Activated CD8-positive, alpha-beta memory T cell treated with anti-CD3 and anti-CD28 coated beads, Interleukin-2, amount 50 U/mL, for 24 hours (primary cell): ENCODE data around the gene RPL10.

Experiments
- DNase-seq: peaks from one replicate; pipeline ENCODE4 v3.0.0-alpha.2; 2020; ENCODE audit errors: extremely low read depth

The RPL10 gene

GRCh38 chrX:154397888-154398667 is at the start of gene RPL10:
Gene RPL10, plus strand, starts transcription at chrX:154398377. Its CDS starts 143 bp downstream, at chrX:154398520.
- peak; percentile 66 for DNase-seq

- DNase-seq: no peak
These were observed 49.4 kb upstream of the RPL10 start for GRCh38 chrX:154348646-154349358.

DNA sequence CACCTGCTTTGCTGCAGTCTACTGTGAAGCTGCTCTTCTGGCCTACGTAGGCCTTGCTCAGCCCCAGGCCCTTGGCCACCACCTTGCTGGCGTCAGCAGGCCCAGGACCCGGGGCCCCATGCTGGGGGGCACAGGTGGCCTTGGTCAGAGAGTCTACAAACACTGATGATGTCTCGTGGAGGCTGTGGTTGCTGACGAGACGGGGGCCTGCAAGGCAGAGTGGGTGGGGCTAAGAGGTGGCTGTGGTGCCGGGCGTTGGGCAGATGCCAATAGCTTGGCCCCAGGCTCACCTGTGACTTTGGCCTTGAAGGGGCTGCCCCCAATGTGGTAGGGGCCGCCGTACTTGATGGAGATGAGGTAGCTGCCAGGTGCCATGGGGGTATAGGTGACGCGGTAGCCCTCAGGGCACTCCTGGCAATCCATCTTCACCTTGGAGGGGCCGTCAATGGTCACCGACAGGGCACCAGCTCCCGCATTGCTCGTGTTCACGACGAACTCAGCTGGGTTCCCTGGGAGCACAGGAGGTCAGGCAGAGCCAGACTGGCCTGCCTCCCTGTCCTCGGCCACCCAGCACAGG is 48.7 kb upstream of the RPL10 start:
- no peak for DNase-seq

DNA sequence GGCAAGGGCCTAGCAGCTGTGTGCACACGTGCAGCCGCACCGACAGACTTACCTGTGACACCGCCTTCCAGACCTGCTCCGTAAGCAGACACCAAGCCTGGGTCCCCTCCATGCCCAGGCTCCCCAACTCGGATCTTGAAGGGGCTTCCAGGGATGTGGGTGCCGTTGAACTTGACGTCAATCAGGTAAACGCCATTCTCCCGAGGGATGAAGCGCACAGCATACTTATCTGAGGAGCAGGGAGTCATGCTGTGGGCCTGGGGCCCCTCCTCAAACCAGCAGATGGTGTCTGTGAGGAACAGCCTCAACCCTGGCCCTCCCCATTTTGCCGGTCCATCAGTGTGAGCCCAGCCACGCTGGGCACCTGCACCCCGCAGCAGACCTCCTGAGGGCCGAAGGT is 48.2 kb upstream of the RPL10 start:
- no peak for DNase-seq

- DNase-seq: no peak
These were observed 47.6 kb upstream of the RPL10 start for GRCh38 chrX:154350429-154351182.

DNA sequence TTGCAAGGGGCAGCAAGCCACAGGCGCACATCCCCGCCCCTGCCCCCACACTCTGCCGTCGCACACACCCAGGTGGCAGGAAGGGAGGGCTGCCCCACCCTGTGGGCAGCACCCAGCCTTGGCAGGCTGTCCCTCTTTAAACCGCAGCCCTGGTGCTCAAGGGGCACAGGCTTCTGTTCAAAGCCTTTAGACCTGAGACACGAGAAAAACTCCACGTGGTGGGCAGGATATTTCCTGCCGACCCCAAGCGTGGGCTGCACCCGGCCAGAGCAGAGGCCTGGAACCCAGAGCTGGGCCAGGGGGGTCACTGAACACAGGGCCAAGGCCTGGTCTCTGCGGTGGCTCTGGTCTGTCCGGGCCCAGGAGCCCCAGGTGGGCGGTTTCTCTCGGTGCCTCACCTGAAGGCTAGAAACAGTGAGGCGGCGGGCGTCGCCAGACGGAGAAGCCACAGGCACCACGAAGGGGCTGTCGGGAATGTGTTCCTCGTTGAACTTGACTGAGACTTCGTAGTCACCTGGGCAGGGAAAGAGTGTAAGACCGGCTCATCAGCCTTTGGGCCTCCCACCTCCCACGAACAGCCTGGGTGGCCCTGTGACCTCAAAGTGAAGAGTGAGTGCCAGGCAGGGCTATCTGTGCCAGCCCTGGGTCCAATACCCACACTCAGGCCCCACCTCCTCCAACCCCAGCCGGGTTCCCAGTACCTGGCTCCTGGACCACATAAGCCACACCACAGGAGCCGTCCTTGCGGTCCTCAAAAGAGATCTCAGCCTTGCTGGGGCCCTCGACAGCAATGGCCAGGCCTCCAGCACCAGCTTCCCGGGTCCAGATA is 46.8 kb upstream of the RPL10 start:
- DNase-seq: no peak

- DNase-seq: no peak
These were observed 46.2 kb upstream of the RPL10 start for GRCh38 chrX:154352012-154352401.

DNA sequence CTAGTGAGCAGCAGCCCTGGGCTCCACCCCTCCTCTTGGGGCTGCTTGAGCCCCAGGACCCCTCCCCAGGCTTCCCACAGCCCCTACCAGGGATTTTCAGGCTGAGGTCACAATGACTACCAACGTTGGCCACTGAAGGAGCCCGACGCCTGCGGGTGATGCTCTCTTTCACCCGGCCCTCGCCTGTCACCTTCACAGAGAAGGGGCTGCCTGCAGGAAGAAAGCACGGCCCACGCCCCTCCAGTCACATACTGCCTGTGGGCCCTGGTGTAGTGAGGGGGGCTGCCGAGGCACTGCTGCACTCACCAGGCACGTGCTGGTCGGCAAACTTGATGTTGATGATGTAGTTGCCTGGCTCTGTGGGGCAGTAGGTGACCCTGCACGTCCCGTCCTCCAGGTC is 45.7 kb upstream of the RPL10 start:
- no peak for DNase-seq

DNA sequence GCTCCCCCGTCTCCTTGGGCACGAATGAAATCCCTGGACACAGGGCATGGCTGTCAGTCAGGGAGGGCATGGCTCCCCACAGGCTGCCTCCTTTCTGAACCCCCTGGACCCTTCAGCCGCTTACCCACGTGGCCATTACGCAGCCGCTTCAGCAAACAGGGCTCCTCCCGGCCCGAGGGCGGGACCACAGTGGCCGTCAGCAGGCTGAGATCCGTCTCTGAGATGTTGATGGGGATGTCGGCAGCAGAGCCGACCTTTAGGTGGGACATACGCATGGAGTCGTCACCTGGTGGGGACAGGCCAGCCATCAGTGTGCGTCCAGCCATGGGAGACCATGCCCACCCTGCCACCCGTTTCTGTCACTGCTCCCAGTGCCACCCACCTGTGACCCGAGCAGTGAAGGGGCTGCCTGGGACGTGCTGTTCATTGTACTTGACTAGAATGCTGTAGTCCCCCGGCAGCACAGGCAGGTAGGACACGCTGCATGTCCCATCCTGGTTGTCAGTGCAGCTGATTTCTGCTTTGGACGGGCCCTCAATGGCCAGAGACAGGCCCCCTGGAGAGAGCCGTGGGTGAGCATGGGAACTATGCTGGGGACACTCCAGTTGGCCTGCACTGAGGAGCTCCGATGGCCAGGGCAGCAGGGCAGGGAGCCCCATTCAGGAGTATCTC is 44.9 kb upstream of the RPL10 start:
- no peak for DNase-seq

- DNase-seq: no peak
These were observed 44.2 kb upstream of the RPL10 start for GRCh38 chrX:154354013-154354412.

GRCh38 chrX:154354516-154354915 is 43.7 kb upstream of the RPL10 start:
- DNase-seq: no peak

DNA sequence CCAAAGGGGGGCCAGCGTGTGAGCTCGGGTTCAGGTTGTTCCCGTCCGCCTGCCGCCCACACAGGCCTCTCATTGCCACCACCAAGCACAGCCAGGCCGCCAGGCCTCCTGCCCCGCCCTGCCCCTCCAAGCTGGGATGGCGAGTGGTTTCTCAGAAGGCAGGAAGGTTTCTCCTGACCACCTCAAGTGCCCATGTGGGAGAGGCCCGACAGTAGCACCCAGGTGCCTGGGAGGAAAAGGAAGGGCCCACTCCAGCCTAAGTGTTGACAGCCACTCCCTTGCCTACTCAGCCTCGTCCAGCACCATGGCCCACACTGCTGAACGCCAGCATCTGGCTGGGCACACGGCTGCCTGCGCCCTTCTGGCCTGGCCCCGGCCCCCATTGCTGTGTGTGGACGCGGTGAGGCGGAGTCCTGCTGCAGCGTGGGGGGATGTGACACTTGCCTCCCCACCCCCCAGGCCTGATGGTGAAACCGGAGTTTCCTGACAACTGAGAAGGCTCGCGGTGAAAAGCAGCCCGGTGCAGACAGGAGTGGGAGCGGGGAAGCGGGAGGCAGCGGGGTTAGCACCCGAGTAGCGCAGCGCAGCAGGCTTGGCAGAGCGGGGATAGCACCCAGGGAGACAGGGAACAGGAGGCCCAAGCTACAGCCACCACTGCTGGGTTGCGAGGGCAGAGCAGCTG is 42.9 kb upstream of the RPL10 start:
- no peak for DNase-seq

DNA sequence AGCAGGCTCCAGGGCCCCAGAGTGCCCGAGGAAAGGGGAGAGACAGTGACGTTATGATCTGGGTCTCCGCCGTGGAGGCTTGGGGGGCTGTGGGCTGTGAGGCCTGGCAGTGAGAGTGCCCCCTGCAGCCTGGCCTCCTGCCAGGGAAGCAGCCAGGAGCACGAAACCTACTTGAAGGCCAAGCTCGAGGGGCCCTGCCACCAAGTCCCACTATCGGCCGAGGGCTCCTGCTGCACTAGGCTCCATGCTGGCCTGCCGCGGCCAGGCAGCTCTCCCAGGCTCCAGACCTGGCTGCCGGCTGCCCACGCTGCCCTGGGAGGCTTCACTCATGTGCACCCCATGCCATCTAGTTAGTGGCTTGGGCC is 42.4 kb upstream of the RPL10 start:
- no peak for DNase-seq

GRCh38 chrX:154356596-154356995 is 41.6 kb upstream of the RPL10 start:
- DNase-seq: no peak

- no peak for DNase-seq
These were observed 41.0 kb upstream of the RPL10 start for GRCh38 chrX:154357205-154357604.

DNA sequence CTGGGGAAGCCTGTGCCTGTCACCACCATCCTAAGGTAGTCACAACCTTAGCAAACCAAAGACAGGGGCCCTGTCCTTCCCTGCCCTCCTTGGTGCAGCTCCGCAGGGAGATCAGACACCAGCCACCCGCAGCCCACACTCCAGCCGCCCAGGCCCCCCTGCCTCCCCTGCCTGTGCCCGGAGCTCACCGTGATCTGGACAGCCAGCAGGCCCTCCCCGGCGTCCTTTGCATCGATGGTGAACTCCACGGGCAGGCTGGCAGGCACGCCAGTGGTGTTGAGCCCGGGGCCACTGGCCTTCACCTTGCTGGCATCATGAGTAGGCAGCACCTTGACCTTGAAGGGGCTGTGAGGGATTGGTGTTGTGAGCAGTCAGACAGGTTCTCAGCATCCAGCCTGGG is 40.2 kb upstream of the RPL10 start:
- DNase-seq: no peak

DNA sequence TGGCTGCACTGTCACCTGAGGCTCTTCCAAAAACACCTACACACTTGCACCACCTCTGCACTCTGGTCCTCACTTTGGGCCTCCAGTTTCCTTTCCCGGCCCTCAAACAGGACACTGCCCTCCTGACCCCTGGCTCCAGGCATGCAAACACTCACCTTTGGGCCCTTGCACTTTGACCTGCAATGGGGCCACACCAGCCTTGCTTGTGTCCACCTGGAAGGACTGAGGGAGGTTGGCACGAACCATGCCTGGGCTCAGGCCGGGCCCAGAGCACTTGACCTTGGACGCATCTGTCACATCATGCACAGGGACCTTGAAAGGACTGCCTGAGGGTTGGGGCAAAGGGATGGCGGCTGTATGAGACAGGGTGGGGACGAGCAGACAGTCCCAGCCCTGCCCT is 39.3 kb upstream of the RPL10 start:
- DNase-seq: no peak

- no peak for DNase-seq
These were observed 38.6 kb upstream of the RPL10 start for GRCh38 chrX:154359362-154360154.

- no peak for DNase-seq
These were observed 37.9 kb upstream of the RPL10 start for GRCh38 chrX:154360155-154360713.
